ENCODE measurements around the gene PHLPP1. TPM values are rescaled to one million over a fixed set of nuclear protein-coding genes. Genes with fewer than 3 reads are reported as not detected.
"Not testable (repeated sequence)": the region's sequence is repeated elsewhere in the genome, so short reads cannot be mapped to it uniquely, and the experiment has no call there.

PHLPP1 gene
- polyA plus RNA-seq, 2 of the 4 experiments (the other 2 are of a cell fraction): 6.5 to 12.1 TPM

- TF ChIP-seq CHD4 (IDR thresholded peaks at IDR 0.05; ENCODE audit: borderline replicate concordance) (no peak), EP300 (IDR thresholded peaks at IDR 0.05) (no peak), CHD2 (IDR thresholded peaks at IDR 0.05; ENCODE audit: low read length, partially characterized antibody) (no peak), KDM5A (IDR thresholded peaks at IDR 0.05) (no peak)
Observed at GRCh38 chr18:62912885-62913284, 197.5 kb downstream of the PHLPP1 start (continued).

- H3K9me3 ChIP-seq; POLR2A ChIA-PET; H3K27ac ChIP-seq; H3K4me1 ChIP-seq; DNase-seq (ENCODE audit: low read depth in 1 of 2, low spot score in 1 of 2); ATAC-seq; FAIRE-seq; H3K4me3 ChIP-seq; CTCF ChIA-PET; H3K4me2 ChIP-seq: not testable (repeated sequence)
- WGBS (ENCODE audit: missing lambda C conversion rate): 90% methylated on average over 7 of the region's 7 CpGs
Observed at GRCh38 chr18:62913824-62914223, 198.5 kb downstream of the PHLPP1 start.

- 93% methylated on average over 3 of the region's 3 CpGs for WGBS (ENCODE audit: missing lambda C conversion rate)
- peaks cover 8% of the 10 kb centered on the region; the same call in 2 of the 3 replicates for H3K4me1 ChIP-seq
- CTCF ChIA-PET: no interaction called here
- H3K4me3 ChIP-seq: no peak overlapping the region
- FAIRE-seq (no peak), ATAC-seq (no peak), DNase-seq (ENCODE audit: low read depth in 1 of 2, low spot score in 1 of 2) (no peak)
- POLR2A ChIA-PET: no interaction called here
- H3K9me3 ChIP-seq: no peaks in the 10 kb centered on the region
- H3K27ac ChIP-seq: no peak overlapping the region
- H3K4me2 ChIP-seq: no peak overlapping the region
- TF ChIP-seq MAFK (IDR thresholded peaks at IDR 0.05; ENCODE audit: partially characterized antibody) (peak; percentile 88), NR3C1 (IDR thresholded peaks at IDR 0.05) (no peak)
Observed at GRCh38 chr18:62914871-62915392, 199.6 kb downstream of the PHLPP1 start.

- no peak overlapping the region for H3K4me3 ChIP-seq
- H3K4me2 ChIP-seq: no peak overlapping the region; the same call in 2 of the 3 replicates
- DNase-seq (ENCODE audit: low read depth in 1 of 2, low spot score in 1 of 2): no peak
- ChIA-PET POLR2A (no interaction called here), CTCF (no interaction called here)
- H3K27ac ChIP-seq: no peak overlapping the region
- peaks cover 8% of the 10 kb centered on the region; the same call in 2 of the 3 replicates for H3K4me1 ChIP-seq
- no peak for TF ChIP-seq SREBF2 (IDR thresholded peaks at IDR 0.05)
- no peak for TF ChIP-seq NR3C1 (IDR thresholded peaks at IDR 0.05)
- no peak for TF ChIP-seq PHF8 (IDR thresholded peaks at IDR 0.05; ENCODE audit: borderline replicate concordance, low read depth)
- TF ChIP-seq ZSCAN20 (CRISPR knock-in tag; IDR thresholded peaks at IDR 0.05): no peak
- H3K9me3 ChIP-seq: no peaks in the 10 kb centered on the region
- no peak for ATAC-seq
- no peak for FAIRE-seq
Observed at GRCh38 chr18:62918361-62918760, 203.0 kb downstream of the PHLPP1 start.

GRCh38 chr18:62919109-62919838, 203.9 kb downstream of the PHLPP1 start:
- H3K4me3 ChIP-seq: no peak overlapping the region
- no peak for ATAC-seq
- FAIRE-seq: no peak
- WGBS (ENCODE audit: missing lambda C conversion rate): 33% methylated on average over 2 of the region's 2 CpGs
- ChIA-PET POLR2A (no interaction called here), CTCF (interaction anchor here (1.0 to 1.2 kb wide), 2 partner anchors 23 to 24 kb away, joined by 3 to 5 read pairs; no protein-coding TSS in a partner anchor)
- no peak for DNase-seq (ENCODE audit: low read depth in 1 of 2, low spot score in 1 of 2)
- no peak for TF ChIP-seq ZC3H11A (IDR thresholded peaks at IDR 0.05)
- TF ChIP-seq NPAS2 (CRISPR knock-in tag; IDR thresholded peaks at IDR 0.05; ENCODE audit: borderline replicate concordance): no peak
- TF ChIP-seq MAZ (IDR thresholded peaks at IDR 0.05; ENCODE audit: borderline replicate concordance, low read depth, low read length): no peak
- TF ChIP-seq FOXS1 (CRISPR knock-in tag; IDR thresholded peaks at IDR 0.05): no peak
- H3K9me3 ChIP-seq: no peaks in the 10 kb centered on the region
- H3K4me1 ChIP-seq: peaks cover 8% of the 10 kb centered on the region; the same call in 2 of the 3 replicates
- no peak overlapping the region for H3K27ac ChIP-seq
- peak overlapping the region; percentile 12; the same call in 1 of the 3 replicates for H3K4me2 ChIP-seq

- peaks cover 9% of the 10 kb centered on the region; the same call in 2 of the 3 replicates for H3K4me1 ChIP-seq
- ChIA-PET CTCF (no interaction called here), POLR2A (no interaction called here)
- TF ChIP-seq CBX2 (IDR thresholded peaks at IDR 0.05; ENCODE audit: borderline replicate concordance, low read depth) (no peak), FOSL2 (IDR thresholded peaks at IDR 0.05) (no peak), FOSL2 (CRISPR knock-in tag; IDR thresholded peaks at IDR 0.05) (peak; percentile 30; the same call in 1 of the 2 replicates), TFCP2L1 (CRISPR knock-in tag; IDR thresholded peaks at IDR 0.05) (no peak)
- WGBS (ENCODE audit: missing lambda C conversion rate): 73% methylated on average over 5 of the region's 5 CpGs
- ATAC-seq (no peak), DNase-seq (ENCODE audit: low read depth in 1 of 2, low spot score in 1 of 2) (no peak), FAIRE-seq (no peak)
- no peaks in the 10 kb centered on the region for H3K9me3 ChIP-seq
- no peak overlapping the region; the same call in 2 of the 3 replicates for H3K4me2 ChIP-seq
- no peak overlapping the region for H3K27ac ChIP-seq
- no peak overlapping the region for H3K4me3 ChIP-seq
Observed at GRCh38 chr18:62925031-62925688, 209.8 kb downstream of the PHLPP1 start.
